Adipose tissue (tissue), 3 donors: ENCODE data around the gene HMGCR. TPM values are rescaled to one million over a fixed set of nuclear protein-coding genes. Genes with fewer than 3 reads are reported as not detected.
"Not testable (repeated sequence)": the region's sequence is repeated elsewhere in the genome, so short reads cannot be mapped to it uniquely, and the experiment has no call there.

Experiments
- H3K27ac ChIP-seq: one replicate; pipeline ENCODE4 v1.5.1; 2013; ENCODE audit warnings: low read depth, low read length
- WGBS, 3 donors: extraction: QIAGEN DNeasy Blood & Tissue Kit; methylation state at CpG; one replicate each; pipeline ENCODE4 v1.1.7; 2013; 5-methylcytosine and 5-hydroxymethylcytosine counted together
- polyA plus RNA-seq, 3 donors: library from polyadenylated mRNA; stranded (reverse); fragments of 200-250 nt; gene quantifications; one replicate each; pipeline ENCODE4 v1.2.3, GENCODE V29; 2013
- donor health status: healthy with polysubstance abuse.
- donor health status: Bipolar disorder and iron deficiency.
- donor health status: healthy.

Gene HMGCR
- 10 to 100 TPM in 1 of 3 donors, 1 to 10 TPM in 2; 3.9 to 17.3 (median 10.0) TPM for polyA plus RNA-seq

DNA sequence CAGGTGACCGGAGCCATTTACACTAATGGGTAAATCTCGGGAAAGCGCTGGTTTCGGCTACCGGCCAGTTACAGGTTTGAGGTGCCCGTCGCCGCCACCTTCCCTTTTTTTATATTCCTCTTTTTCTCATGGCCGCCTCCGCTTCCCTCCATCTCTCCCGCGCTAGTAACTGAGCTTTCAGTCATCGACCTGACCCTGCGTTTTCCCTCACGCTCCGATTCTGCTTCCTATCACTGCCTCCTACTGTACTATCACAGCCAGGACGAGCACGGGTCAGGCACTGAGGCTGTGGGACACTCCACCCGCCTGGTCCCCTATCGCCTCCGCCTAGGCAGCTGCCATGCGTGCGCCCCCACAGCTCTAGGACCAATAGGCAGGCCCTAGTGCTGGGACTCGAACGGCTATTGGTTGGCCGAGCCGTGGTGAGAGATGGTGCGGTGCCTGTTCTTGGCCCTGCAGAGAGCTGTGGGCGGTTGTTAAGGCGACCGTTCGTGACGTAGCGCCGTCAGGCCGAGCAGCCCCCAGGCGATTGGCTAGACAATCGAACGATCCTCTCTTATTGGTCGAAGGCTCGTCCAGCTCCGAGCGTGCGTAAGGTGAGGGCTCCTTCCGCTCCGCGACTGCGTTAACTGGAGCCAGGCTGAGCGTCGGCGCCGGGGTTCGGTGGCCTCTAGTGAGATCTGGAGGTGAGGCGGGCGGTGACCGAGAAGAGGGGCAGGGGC lies at the start of gene HMGCR:
Gene HMGCR, plus strand, starts transcription at position 606 of the 722 bp plus-strand sequence. CDS start 5,386 bp downstream, outside the sequence.
- peak within 1 kb of the TSS; percentile 60 for H3K27ac ChIP-seq
- WGBS, 3 donors, result 0 to 1% (median 0%) methylated on average over 56 of the region's 56 CpGs

GRCh38 chr5:75291844-75292243 lies 45.2 kb upstream of the HMGCR start:
- not testable (repeated sequence) for H3K27ac ChIP-seq
- WGBS, 3 donors, result 69 to 88% (median 85%) methylated on average over 3 of the region's 3 CpGs

DNA sequence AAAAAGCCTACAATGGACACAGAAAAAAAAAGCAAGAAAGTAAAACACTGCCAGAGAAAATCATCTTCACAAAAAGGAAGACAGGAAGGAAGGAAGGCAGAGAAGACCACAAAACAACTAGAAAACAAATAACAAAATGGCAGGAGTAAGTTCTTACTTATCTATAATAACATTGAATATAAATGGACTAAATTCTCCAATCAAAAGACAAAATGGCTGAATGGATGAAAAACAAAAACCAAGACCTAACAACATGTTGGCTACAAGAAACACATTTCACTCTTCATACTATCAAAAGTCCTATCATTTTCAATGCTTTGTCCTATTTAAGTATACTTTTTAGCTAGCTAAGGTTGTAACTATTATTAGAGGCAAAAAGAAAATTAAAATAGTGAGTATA lies 36.9 kb upstream of the HMGCR start:
- no peak overlapping the region for H3K27ac ChIP-seq

DNA sequence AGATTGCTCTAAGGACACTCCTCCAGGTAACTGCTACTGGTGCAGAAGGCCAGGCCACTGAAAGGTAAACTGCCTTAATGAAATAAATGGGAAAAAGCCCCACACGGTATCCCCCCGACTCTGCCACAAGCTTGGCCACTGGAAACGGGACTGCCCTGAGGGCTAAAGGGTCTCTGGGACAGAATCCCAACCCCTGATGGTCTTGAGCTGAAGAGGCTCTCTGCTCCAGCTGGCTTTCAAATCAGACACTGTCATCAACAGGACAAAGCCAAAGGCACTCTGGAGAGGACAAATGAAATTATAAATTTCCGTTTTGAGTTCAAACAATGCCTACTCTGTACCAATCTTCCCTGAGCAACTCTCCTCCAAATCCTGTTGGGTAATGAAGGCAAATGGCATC lies 33.6 kb upstream of the HMGCR start:
- 76 to 87% (median 86%) methylated on average over 4 of the region's 4 CpGs for WGBS, 3 donors
- no peak overlapping the region for H3K27ac ChIP-seq

DNA sequence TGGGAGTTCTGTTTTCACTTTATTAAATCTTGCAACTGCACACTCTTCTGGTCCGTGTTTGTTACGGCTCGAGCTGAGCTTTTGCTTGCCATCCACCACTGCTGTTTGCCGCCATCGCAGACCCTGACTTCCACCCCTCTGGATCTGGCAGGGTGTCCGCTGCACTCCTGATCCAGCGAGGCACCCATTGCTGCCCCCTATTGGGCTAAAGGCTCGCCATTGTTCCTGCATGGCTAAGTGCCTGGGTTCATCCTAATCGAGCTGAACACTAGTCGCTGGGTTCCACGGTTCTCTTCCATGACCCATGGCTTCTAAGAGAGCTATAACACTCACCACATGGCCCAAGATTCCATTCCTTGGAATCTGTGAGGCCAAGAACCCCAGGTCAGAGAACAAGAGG lies 32.5 kb upstream of the HMGCR start:
- WGBS, 3 donors, result 80 to 86% (median 85%) methylated on average over 11 of the region's 11 CpGs
- H3K27ac ChIP-seq, result not testable (repeated sequence)

DNA sequence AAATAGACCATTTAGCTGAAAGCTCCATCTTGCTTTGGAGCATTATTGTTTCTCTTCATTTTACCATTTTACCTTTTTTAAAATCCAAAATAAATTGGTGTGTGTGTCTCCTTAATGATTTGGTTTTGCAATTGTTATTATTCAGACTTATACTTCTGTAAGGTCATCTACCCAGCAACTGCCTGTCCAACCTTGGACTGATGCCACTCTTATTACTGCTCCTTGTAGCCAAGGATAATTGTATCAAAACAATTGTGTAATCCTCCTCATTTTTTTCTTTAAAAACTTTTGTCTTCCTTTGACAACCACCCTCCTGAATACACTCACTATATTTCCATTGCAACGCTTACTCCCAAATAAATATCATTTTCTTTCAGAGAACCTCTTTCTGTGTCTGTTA lies 30.3 kb upstream of the HMGCR start:
- WGBS, 3 donors, result 92 to 100% (median 100%) methylated on average over 1 of the region's 1 CpG
- no peak overlapping the region for H3K27ac ChIP-seq

GRCh38 chr5:75310212-75310611 lies 26.8 kb upstream of the HMGCR start:
- no peak overlapping the region for H3K27ac ChIP-seq
- 92 to 93% (median 92%) methylated on average over 3 of the region's 3 CpGs for WGBS, 3 donors

GRCh38 chr5:75319148-75319547 lies 17.9 kb upstream of the HMGCR start:
- H3K27ac ChIP-seq, result not testable (repeated sequence)
- 54 to 77% (median 76%) methylated on average over 4 of the region's 4 CpGs for WGBS, 3 donors

DNA sequence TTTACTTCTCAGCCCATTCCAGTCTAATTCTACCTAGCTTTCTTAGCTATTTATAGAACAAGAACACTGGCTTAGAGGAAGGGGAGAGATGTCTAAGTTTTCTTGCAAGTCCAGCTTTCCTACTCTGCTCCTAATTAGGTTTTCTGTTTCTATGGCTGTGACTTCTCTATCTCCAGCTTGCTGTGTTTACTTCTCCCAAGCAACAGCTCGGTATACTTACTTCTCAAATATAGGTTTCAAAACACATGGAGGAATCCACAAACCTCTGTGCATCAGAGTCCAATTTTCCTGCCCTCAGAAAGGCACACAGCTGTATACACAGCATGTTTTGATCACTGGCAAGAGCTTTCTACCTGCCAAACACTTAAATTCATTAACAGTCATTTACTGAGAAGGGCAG lies 17.4 kb upstream of the HMGCR start:
- 36 to 53% (median 42%) methylated on average over 1 of the region's 1 CpG for WGBS, 3 donors
- H3K27ac ChIP-seq, result peak overlapping the region; percentile 52

GRCh38 chr5:75320371-75320770 lies 16.6 kb upstream of the HMGCR start:
- no peak overlapping the region for H3K27ac ChIP-seq
- WGBS, 3 donors, result 60 to 88% (median 69%) methylated on average over 7 of the region's 7 CpGs

DNA sequence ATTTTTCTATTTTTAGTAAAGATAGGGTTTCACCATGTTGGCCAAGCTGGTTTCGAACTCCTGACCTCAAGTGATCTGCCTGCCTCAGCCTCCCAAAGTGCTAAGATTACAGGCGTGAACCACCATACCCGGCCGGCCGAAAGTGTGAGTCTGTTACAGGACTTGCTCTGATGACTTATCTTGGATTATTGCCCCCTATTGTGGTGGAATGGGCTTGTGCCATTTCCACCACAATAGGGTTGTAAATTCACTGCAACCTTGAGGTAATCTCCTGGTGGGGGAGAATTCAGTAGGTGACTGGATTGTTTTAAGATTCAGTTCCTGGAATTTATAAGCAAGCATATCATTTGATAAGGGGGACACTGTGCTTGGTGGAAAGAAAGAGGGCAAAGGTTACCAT lies 15.0 kb upstream of the HMGCR start:
- 83 to 95% (median 84%) methylated on average over 5 of the region's 5 CpGs for WGBS, 3 donors

GRCh38 chr5:75324791-75325190 lies 12.2 kb upstream of the HMGCR start:
- H3K27ac ChIP-seq, result no peak overlapping the region
- WGBS, 3 donors, result 21 to 73% (median 35%) methylated on average over 1 of the region's 1 CpG

More for the DNA sequence above, 15.0 kb upstream of the HMGCR start:
- H3K27ac ChIP-seq, result no peak overlapping the region

GRCh38 chr5:75325242-75325641 lies 11.8 kb upstream of the HMGCR start:
- 46 to 65% (median 58%) methylated on average over 1 of the region's 1 CpG for WGBS, 3 donors
- no peak overlapping the region for H3K27ac ChIP-seq

DNA sequence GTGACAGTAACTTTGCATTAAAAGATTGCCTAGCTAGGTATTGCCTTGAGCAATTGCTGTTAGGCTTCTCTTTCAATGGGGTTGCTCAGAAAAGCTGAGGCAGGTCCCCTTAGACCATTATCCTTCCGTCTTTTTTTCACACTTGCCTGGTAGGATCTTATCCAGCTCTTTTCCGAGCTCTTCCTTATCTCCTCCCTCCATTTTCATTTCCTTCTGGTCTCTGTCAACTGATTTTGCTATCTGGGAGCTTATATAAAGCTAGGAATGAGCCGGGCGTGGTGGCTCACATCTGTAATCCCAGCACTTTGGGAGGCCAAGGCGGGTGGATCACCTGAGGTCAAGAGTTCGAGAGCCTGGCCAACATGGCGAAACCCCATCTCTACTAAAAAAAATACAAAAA lies 6.6 kb upstream of the HMGCR start:
- no peak overlapping the region for H3K27ac ChIP-seq
- WGBS, 3 donors, result 86 to 94% (median 93%) methylated on average over 7 of the region's 7 CpGs

DNA sequence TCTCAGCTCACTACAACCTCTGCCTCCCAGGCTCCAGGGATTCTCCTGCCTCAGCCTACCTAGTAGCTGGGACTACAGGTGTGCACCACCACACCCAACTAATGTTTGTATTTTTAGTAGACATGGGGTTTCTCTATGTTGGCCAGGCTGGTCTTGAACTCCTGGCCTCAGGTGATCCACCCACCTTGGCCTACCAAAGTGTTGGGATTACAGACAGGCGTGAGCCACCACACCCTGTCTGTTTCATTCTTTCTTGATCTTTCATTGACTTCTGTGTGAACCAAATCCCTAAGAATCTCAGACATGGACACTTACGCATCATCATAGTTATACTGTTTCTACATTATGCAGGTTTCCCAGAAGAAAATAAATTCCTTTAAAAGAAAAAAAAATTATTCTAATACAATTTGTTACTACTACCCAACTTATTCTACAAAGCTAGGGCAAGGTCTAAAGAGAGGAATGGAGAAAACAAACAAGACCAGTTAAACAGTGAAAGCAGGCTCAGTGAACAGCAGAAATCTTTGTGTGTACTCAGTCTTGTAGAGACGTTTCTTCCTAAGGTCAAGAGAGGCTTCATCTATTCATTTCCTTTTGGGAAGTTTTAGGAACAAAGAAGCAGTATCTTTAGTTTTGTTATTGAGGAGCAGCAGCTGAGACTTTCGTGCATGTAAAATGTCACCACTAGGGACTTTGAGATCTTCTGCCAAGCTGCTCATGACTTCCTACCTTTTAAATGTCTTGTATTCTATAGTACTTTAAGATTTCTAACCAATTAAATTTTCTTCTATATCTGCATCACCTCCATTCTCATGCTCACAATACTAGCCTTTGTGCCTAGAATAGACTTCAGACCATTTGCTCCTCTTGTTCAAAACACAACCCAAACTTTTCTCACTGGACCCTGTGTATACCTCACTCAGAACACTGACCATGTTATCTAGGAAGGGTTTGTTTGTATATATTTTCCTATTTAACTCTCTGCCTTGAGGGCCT lies 5.6 kb upstream of the HMGCR start:
- WGBS, 3 donors, result 71 to 72% (median 72%) methylated on average over 4 of the region's 4 CpGs

DNA sequence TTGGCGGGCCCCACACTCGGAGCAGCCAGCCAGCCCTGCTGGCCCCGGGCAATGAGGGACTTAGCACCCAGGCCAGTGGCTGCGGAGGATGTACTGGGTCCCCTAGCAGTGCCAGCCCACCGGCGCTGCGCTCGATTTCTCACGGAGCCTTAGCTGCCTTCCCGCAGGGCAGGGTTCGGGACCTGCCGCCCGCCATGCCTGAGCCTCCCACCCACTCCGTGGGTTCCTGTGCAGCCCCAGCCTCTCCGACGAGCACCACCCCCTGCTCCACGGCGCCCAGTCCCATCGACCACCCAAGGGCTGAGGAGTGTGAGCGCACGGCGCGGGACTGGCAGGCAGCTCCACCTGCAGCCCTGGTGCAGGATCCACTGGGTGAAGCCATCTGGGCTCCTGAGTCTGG lies 3.3 kb upstream of the HMGCR start:
- H3K27ac ChIP-seq, result not testable (repeated sequence)
- WGBS, 3 donors, result 97% methylated on average over 19 to 22 of the region's 23 CpGs

More for the DNA sequence above, 5.6 kb upstream of the HMGCR start:
- no peak overlapping the region for H3K27ac ChIP-seq

DNA sequence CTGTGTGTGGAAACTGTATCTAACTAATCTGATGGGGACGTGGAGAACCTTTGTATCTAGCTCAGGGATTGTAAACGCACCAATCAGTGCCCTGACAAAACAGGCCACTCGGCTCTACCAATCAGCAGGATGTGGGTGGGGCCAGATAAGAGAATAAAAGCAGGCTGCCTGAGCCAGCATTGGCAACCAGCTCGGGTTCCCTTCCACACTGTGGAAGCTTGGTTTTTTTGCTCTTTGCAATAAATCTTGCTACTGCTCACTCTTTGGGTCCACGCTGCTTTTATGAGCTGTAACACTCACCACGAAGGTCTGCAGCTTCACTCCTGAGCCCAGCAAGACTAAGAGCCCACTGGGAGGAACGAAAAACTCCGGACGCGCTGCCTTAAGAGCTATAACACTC lies 2.6 kb upstream of the HMGCR start:
- H3K27ac ChIP-seq, result not testable (repeated sequence)
- 82 to 90% (median 84%) methylated on average over 9 to 10 of the region's 10 CpGs for WGBS, 3 donors

- WGBS, 3 donors, result 34 to 89% (median 87%) methylated on average over 2 of the region's 2 CpGs
- H3K27ac ChIP-seq, result no peak overlapping the region
These were observed 1.5 kb upstream of the HMGCR start for GRCh38 chr5:75335486-75335885.

- no peak overlapping the region for H3K27ac ChIP-seq
- 8 to 20% (median 15%) methylated on average over 12 of the region's 12 CpGs for WGBS, 3 donors
These were observed 937 bp upstream of the HMGCR start for GRCh38 chr5:75335952-75336614.
